Measurements from ENCODE around the gene FNDC3A. TPM values are rescaled to one million over a fixed set of nuclear protein-coding genes. Genes with fewer than 3 reads are reported as not detected.

Gene FNDC3A
- total and polyA plus RNA-seq, 3 experiments from 2014 or later = 8.8 to 22.7 (median 21.8) TPM

DNA sequence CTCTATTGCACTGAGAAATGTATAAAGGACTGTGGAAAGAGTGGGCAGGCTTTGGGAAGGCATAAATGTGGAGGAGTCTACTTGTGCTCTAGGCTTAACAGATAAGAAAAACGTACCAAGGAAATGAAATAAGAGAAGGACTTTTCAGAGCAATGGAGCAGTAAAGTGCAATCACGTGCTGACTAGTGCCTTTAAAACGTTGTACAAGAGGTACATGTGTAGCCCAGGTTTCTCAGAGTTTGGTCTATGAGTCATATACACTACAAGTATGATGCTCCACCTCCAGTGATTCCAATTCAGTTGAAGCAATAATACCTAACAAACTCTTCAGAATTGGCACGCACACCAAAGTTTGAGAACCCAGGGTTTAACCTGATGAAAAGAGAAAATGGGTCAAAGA lies 13.4 kb upstream of the FNDC3A start:
- POLR2A ChIA-PET = no interaction called here
- H3K4me3 ChIP-seq (ENCODE audit: low read length) = no peak overlapping the region
- H3K9me3 ChIP-seq (ENCODE audit: low read length) = no peaks in the 10 kb centered on the region
- peaks cover 0 to 2% of the 10 kb centered on the region in 2 donors for H3K27me3 Mint-ChIP-seq
- CTCF ChIA-PET = no interaction called here
- H3K36me3 ChIP-seq (ENCODE audit: insufficient read depth, low read length) = no peaks in the 10 kb centered on the region
- H3K36me3 Mint-ChIP-seq = no peaks in the 10 kb centered on the region
- H3K4me1 ChIP-seq (ENCODE audit: insufficient read depth, low read length) = no peaks in the 10 kb centered on the region
- H3K9me3 Mint-ChIP-seq = no peaks in the 10 kb centered on the region
- no peak overlapping the region for H3K27ac ChIP-seq (ENCODE audit: low read depth, low read length)
- H3K4me3 Mint-ChIP-seq = no peak overlapping the region
- H3K27me3 ChIP-seq (ENCODE audit: insufficient read depth, low read length, poor library complexity, severe bottlenecking) = no peaks in the 10 kb centered on the region
- no peak for DNase-seq
- H3K27ac Mint-ChIP-seq = no peak overlapping the region
- no peaks in the 10 kb centered on the region for H3K4me1 Mint-ChIP-seq

DNA sequence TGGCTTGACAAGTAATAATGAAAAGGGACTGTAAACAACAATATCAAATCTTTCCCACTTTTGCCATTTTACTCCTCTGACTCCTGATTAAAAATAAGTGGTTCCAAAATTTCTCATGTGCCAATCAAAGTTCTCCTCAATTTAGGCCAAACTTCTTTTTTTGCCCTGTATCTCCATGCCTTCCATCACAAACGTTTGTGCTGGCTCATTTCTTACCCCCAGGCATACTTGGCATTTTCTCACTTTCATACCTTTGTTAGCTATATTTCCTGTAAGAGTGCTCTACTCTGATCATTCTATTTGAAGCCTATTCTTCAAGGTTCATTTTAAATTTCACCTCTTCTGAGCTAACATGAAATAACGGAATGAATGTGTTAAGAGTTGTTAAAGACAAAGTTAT lies 10.0 kb upstream of the FNDC3A start:
- POLR2A ChIA-PET = interaction anchor here (1.1 kb wide), 1 partner anchor 9 kb away, joined by 4 read pairs; no protein-coding TSS in a partner anchor
- Histone ChIP-seq H3K4me1 (ENCODE audit: insufficient read depth, low read length) (no peaks in the 10 kb centered on the region), H3K9me3 (ENCODE audit: low read length) (no peaks in the 10 kb centered on the region), H3K27me3 (ENCODE audit: insufficient read depth, low read length, poor library complexity, severe bottlenecking) (no peaks in the 10 kb centered on the region), H3K27ac (ENCODE audit: low read depth, low read length) (no peak overlapping the region), H3K36me3 (ENCODE audit: insufficient read depth, low read length) (no peaks in the 10 kb centered on the region), H3K4me3 (ENCODE audit: low read length) (no peak overlapping the region)
- H3K4me3 Mint-ChIP-seq = no peak overlapping the region
- no peak for DNase-seq
- no peaks in the 10 kb centered on the region for H3K4me1 Mint-ChIP-seq
- CTCF ChIA-PET = no interaction called here
- peaks cover 2 to 3% of the 10 kb centered on the region in 2 donors for H3K27me3 Mint-ChIP-seq
- H3K9me3 Mint-ChIP-seq = peaks cover 0 to 3% (median 0%) of the 10 kb centered on the region in 5 donors
- no peaks in the 10 kb centered on the region for H3K36me3 Mint-ChIP-seq
- no peak overlapping the region for H3K27ac Mint-ChIP-seq

DNA sequence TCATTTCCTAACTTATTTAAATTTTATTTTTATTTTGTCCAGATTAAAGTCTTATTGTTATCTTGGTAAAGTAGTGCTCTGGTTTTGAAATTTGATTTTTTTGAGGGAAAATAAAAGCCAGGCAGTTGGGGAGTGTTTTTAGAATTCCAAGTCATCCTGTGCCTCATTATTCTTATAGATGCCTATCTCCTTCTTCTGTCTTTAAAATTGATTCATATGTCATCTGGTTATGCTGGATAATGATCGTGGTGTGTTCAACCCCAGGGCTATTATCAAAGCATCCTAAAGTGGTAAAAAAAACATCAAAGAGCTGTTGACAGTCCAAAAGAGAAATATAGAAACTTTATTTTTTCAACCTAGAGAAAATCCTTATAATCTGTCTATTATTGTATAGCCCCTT lies 6.0 kb upstream of the FNDC3A start:
- Mint-ChIP-seq H3K36me3 (peaks cover 2 to 20% (median 6%) of the 10 kb centered on the region in 3 donors), H3K9me3 (peaks cover 20 to 25% (median 21%) of the 10 kb centered on the region in 5 donors), H3K27ac (no peak overlapping the region), H3K27me3 (peaks cover 3 to 5% of the 10 kb centered on the region in 2 donors), H3K4me1 (peaks cover 4 to 6% (median 4%) of the 10 kb centered on the region in 3 donors), H3K4me3 (no peak overlapping the region)
- H3K9me3 ChIP-seq (ENCODE audit: low read length) = peaks cover 7% of the 10 kb centered on the region
- no peak for DNase-seq
- no peaks in the 10 kb centered on the region for H3K36me3 ChIP-seq (ENCODE audit: insufficient read depth, low read length)
- POLR2A ChIA-PET = no interaction called here
- H3K4me3 ChIP-seq (ENCODE audit: low read length) = no peak overlapping the region
- CTCF ChIA-PET = no interaction called here
- H3K4me1 ChIP-seq (ENCODE audit: insufficient read depth, low read length) = peaks cover 2% of the 10 kb centered on the region
- H3K27me3 ChIP-seq (ENCODE audit: insufficient read depth, low read length, poor library complexity, severe bottlenecking) = no peaks in the 10 kb centered on the region
- no peak overlapping the region for H3K27ac ChIP-seq (ENCODE audit: low read depth, low read length)

DNA sequence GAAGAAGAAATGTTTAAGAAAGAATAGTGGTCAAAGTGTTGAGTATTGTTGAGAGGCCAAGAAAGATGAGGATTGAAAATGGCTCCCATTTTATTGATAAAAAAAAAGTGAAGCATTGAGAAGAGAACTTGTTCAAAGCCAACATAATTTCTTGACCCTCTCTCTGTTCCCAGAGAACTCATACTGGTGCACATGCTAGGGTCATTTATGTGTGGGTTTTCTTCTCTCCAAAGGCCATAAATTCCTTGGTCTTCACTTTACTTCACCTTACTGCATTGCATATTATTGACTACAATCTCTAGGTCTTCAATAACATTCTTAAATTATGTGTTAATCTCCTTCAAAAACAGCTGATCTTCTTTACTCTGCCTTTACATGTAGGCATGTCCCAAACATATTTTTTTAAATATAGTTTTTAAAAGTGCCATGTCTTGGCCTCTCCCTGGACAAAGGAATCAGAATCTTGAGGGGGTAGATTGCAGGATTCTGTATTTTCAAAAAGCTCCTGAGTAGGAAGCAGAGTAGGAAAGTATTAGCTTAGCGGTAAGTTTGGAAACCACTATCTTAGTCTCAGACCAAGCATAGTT lies 1.8 kb upstream of the FNDC3A start:
- POLR2A ChIA-PET = no interaction called here
- H3K4me3 Mint-ChIP-seq = peak overlapping the region in 6 of 7 donors; percentile 87 to 92 (median 90)
- peak overlapping the region in 5 of 8 donors; percentile 90 to 99 (median 96) for H3K27ac Mint-ChIP-seq

DNA sequence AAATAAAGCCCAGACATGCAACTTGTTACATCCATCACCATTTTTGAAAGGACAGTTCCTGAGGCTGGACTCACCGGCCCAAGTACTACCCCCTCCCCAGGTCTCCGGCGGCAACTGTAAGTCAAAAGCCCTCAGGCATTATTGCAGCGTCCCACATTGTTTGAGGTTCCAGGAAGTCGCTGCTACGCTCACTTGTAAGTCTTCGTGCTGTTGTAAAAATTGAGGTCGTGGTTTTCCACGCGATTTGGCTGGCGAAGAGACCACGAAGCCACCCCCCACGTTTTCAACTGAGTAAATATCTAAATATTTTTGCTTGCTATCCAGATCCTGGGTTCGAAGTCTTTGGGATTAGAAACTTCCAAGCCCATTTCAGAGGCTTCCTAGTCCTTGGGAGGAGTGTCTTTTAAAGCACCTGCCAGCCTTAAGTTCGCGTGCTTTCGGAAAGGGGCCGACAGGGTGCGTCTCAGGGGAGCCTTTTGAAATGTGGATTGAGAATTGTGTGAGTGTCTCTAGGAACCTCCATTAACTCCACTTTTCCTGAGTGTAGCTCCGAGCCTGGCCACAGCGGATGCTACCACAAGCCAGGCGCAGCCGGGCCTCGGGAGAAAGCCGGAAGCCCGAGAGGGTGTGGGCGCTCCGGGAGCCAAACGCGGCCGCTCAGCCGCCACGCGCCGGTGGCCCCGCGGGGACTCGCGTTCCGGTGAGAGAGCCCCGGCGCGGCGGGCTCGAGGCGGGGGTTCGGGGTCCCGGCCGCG lies 434 bp upstream of the FNDC3A start:
- CTCF ChIA-PET = interaction anchor here (1.0 to 1.3 kb wide), 2 partner anchors 47 to 135 kb away, joined by 3 read pairs; no protein-coding TSS in a partner anchor
- Histone ChIP-seq H3K27me3 (ENCODE audit: insufficient read depth, low read length, poor library complexity, severe bottlenecking) (no peaks in the 10 kb centered on the region), H3K4me3 (ENCODE audit: low read length) (peak overlapping the region; percentile 72), H3K4me1 (ENCODE audit: insufficient read depth, low read length) (peaks cover 41% of the 10 kb centered on the region), H3K36me3 (ENCODE audit: insufficient read depth, low read length) (no peaks in the 10 kb centered on the region), H3K27ac (ENCODE audit: low read depth, low read length) (peak overlapping the region; percentile 79), H3K9me3 (ENCODE audit: low read length) (peaks cover 7% of the 10 kb centered on the region)
- H3K36me3 Mint-ChIP-seq = peaks cover 6 to 23% (median 15%) of the 10 kb centered on the region in 3 donors
- peaks cover 1 to 3% of the 10 kb centered on the region in 2 donors for H3K27me3 Mint-ChIP-seq
- H3K9me3 Mint-ChIP-seq = peaks cover 20 to 31% (median 25%) of the 10 kb centered on the region in 5 donors
- POLR2A ChIA-PET = interaction anchor here (0.5 to 2.3 kb wide), 9 partner anchors 9 to 937 kb away, joined by 3 to 6 read pairs (median 3); partner anchors contain the start of genes CAB39L, KPNA3, MED4 and SETDB2
- peak overlapping the region; percentile 96 to 99 (median 98) for H3K27ac Mint-ChIP-seq
- peak overlapping the region; percentile 89 to 98 (median 92) for H3K4me3 Mint-ChIP-seq
- peak in 2 of 5 donors; percentile 9 to 18 for DNase-seq
- peaks cover 41 to 48% (median 46%) of the 10 kb centered on the region in 3 donors for H3K4me1 Mint-ChIP-seq

More for the DNA sequence above, 1.8 kb upstream of the FNDC3A start:
- no peak overlapping the region for H3K4me3 ChIP-seq (ENCODE audit: low read length)
- DNase-seq = no peak
- Mint-ChIP-seq H3K9me3 (peaks cover 20 to 31% (median 25%) of the 10 kb centered on the region in 5 donors), H3K36me3 (peaks cover 6 to 23% (median 15%) of the 10 kb centered on the region in 3 donors), H3K27me3 (peaks cover 3% of the 10 kb centered on the region in 2 donors), H3K4me1 (peaks cover 30 to 36% (median 32%) of the 10 kb centered on the region in 3 donors)
- no peak overlapping the region for H3K27ac ChIP-seq (ENCODE audit: low read depth, low read length)
- CTCF ChIA-PET = no interaction called here
- no peaks in the 10 kb centered on the region for H3K27me3 ChIP-seq (ENCODE audit: insufficient read depth, low read length, poor library complexity, severe bottlenecking)
- H3K36me3 ChIP-seq (ENCODE audit: insufficient read depth, low read length) = no peaks in the 10 kb centered on the region
- peaks cover 7% of the 10 kb centered on the region for H3K9me3 ChIP-seq (ENCODE audit: low read length)
- peaks cover 28% of the 10 kb centered on the region for H3K4me1 ChIP-seq (ENCODE audit: insufficient read depth, low read length)

DNA sequence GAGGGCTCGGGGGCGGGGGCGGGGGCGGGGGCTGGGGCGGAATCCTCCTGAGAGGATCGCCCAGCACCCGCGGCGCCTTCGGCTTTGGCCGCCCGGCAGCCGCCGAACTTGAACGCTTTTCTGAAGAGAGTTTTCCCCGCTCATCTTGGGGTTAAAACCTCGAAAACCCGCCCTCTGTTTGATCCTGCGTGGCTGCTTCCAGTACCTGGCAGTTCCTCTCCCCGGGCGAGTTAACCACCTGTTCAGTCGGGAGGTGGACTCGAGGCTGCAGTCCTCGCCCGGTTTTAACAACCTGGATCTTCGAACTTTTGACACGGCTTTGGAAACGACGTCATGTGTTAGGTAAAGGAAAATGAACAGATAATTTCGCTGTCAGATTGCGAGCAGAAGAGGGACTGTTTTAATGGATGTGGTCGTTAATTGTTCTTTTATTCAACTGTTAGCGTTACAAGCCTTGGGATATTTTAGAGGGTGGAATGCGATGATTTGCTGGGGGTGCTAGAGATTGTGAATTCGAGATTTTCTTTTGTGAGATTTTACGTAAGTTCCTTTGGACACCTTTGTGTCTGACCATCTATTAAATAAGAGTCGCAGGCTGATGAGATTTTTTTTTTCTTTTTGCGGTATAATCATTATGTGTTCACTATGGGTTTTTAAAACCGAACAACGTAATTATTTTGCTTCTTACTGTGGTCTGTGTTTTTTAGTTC lies 1.0 kb downstream of the FNDC3A start:
- DNase-seq = peak in 1 of 5 donors; percentile 11
- Mint-ChIP-seq H3K9me3 (peaks cover 20 to 29% (median 25%) of the 10 kb centered on the region in 5 donors), H3K27me3 (peaks cover 0 to 3% of the 10 kb centered on the region in 2 donors), H3K4me3 (peak overlapping the region; percentile 89 to 98 (median 95)), H3K27ac (peak overlapping the region; percentile 95 to 99 (median 97)), H3K36me3 (peaks cover 6 to 16% (median 15%) of the 10 kb centered on the region in 3 donors), H3K4me1 (peaks cover 50 to 60% (median 58%) of the 10 kb centered on the region in 3 donors)
- peaks cover 7% of the 10 kb centered on the region for H3K9me3 ChIP-seq (ENCODE audit: low read length)
- peak overlapping the region; percentile 79 for H3K27ac ChIP-seq (ENCODE audit: low read depth, low read length)
- peaks cover 41% of the 10 kb centered on the region for H3K4me1 ChIP-seq (ENCODE audit: insufficient read depth, low read length)
- no peaks in the 10 kb centered on the region for H3K27me3 ChIP-seq (ENCODE audit: insufficient read depth, low read length, poor library complexity, severe bottlenecking)
- H3K4me3 ChIP-seq (ENCODE audit: low read length) = peak overlapping the region; percentile 81
- ChIA-PET CTCF (interaction anchor here (0.6 to 1.0 kb wide), 2 partner anchors 133 to 405 kb away, joined by 3 read pairs; no protein-coding TSS in a partner anchor), POLR2A (interaction anchor here (0.5 to 2.3 kb wide), 7 partner anchors 11 to 938 kb away, joined by 3 to 6 read pairs (median 4); partner anchors contain the start of genes CAB39L, KPNA3 and SETDB2)
- no peaks in the 10 kb centered on the region for H3K36me3 ChIP-seq (ENCODE audit: insufficient read depth, low read length)

DNA sequence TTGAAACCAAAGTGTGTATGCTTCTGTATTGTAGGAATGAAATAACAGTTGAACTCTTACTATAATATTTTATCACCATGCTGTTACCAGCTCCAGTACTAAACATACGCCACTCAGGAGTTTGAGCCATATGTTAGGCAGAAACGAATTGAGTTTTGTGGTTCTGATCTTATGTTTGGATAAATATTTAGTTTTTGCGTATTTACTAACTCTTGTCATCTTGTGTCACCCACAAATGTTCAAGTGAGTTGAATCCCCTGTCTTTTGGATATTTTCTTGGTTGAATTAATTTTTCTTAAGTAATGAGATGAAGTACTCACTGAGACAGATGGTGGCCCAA lies 1.5 kb downstream of the FNDC3A start:
- Histone ChIP-seq H3K4me3 (ENCODE audit: low read length) (peak overlapping the region; percentile 81), H3K27ac (ENCODE audit: low read depth, low read length) (peak overlapping the region; percentile 79), H3K36me3 (ENCODE audit: insufficient read depth, low read length) (no peaks in the 10 kb centered on the region), H3K4me1 (ENCODE audit: insufficient read depth, low read length) (peaks cover 41% of the 10 kb centered on the region), H3K9me3 (ENCODE audit: low read length) (peaks cover 7% of the 10 kb centered on the region), H3K27me3 (ENCODE audit: insufficient read depth, low read length, poor library complexity, severe bottlenecking) (no peaks in the 10 kb centered on the region)
- H3K36me3 Mint-ChIP-seq = peaks cover 6 to 15% (median 15%) of the 10 kb centered on the region in 3 donors
- ChIA-PET CTCF (no interaction called here), POLR2A (interaction anchor here (1.4 to 2.3 kb wide), 2 partner anchors 11 to 466 kb away, joined by 4 to 6 read pairs; partner anchors contain the start of genes CAB39L and SETDB2)
- no peaks in the 10 kb centered on the region for H3K27me3 Mint-ChIP-seq
- H3K27ac Mint-ChIP-seq = peak overlapping the region; percentile 95 to 99 (median 97)
- H3K9me3 Mint-ChIP-seq = peaks cover 15 to 27% (median 25%) of the 10 kb centered on the region in 5 donors
- no peak for DNase-seq
- H3K4me1 Mint-ChIP-seq = peaks cover 51 to 61% (median 61%) of the 10 kb centered on the region in 3 donors
- H3K4me3 Mint-ChIP-seq = peak overlapping the region; percentile 89 to 98 (median 95)

All from CD8-positive, alpha-beta memory T cell (primary cell).